WTC11 (cell line): ENCODE results near the gene COPA. TPM values are rescaled to one million over a fixed set of nuclear protein-coding genes. Genes with fewer than 3 reads are reported as not detected.

Source experiments
- ATAC-seq: fragments of 200-7000 bp; cut with Tn5 transposase; 2 replicates; pipeline ENCODE4 v1.10.0; 2021; ENCODE audit warnings: mild to moderate bottlenecking, moderate library complexity
- CTCF ChIA-PET: fragments of 300-600 bp; sonication (Branson Sonifier 250); formaldehyde crosslinking; loops from one replicate; lab custom pipeline; 2021; ENCODE audit warnings: antibody characterized with exemption; lab: Charles Lee
- POLR2A ChIA-PET: fragments of 350-600 bp; sonication (Branson Sonifier 250); formaldehyde crosslinking; loops from one replicate; lab custom pipeline; 2021; ENCODE audit warnings: antibody characterized with exemption; lab: Charles Lee
- DNase-seq: peaks from one replicate; pipeline ENCODE4 v3.0.0; 2021; ENCODE audit warnings: low spot score
- H3K27ac Mint-ChIP-seq: 2 replicates; pipeline ENCODE4 v1.8.0; 2021; ENCODE audit warnings: mixed read lengths
- H3K27me3 Mint-ChIP-seq: 2 replicates; pipeline ENCODE4 v1.8.0; 2021; ENCODE audit warnings: low read depth, mild to moderate bottlenecking, moderate library complexity, mixed read lengths
- H3K36me3 Mint-ChIP-seq: 2 replicates; pipeline ENCODE4 v1.8.0; 2021; ENCODE audit warnings: mixed read lengths
- H3K4me1 Mint-ChIP-seq: 2 replicates; pipeline ENCODE4 v1.8.0; 2022; ENCODE audit warnings: mixed read lengths
- H3K4me3 Mint-ChIP-seq: 2 replicates; pipeline ENCODE4 v1.8.0; 2021; ENCODE audit warnings: mild to moderate bottlenecking, moderate library complexity, mixed read lengths
- H3K9me3 Mint-ChIP-seq: 2 replicates; pipeline ENCODE4 v1.8.0; 2021; ENCODE audit warnings: mixed read lengths
- E2F1 ChIP-seq: sonication (generic); formaldehyde crosslinking; IDR thresholded peaks from 2 replicates; pipeline ENCODE4 v1.8.0; 2022; ENCODE audit warnings: mild to moderate bottlenecking, missing genetic modification reagents
- ETV6 ChIP-seq: sonication (generic); formaldehyde crosslinking; IDR thresholded peaks from 2 replicates; pipeline ENCODE4 v1.8.1; 2022; ENCODE audit warnings: mild to moderate bottlenecking, missing genetic modification reagents
- FOXJ3 ChIP-seq: sonication (generic); formaldehyde crosslinking; IDR thresholded peaks from 2 replicates; pipeline ENCODE4 v1.9.0; 2021; ENCODE audit warnings: missing genetic modification reagents, mild to moderate bottlenecking, borderline replicate concordance
- HMGXB4 ChIP-seq: sonication (generic); formaldehyde crosslinking; IDR thresholded peaks from 2 replicates; pipeline ENCODE4 v1.8.1; 2023; ENCODE audit warnings: mild to moderate bottlenecking, moderate library complexity, missing genetic modification reagents
- MYBL2 ChIP-seq: sonication (generic); formaldehyde crosslinking; IDR thresholded peaks from 2 replicates; pipeline ENCODE4 v1.8.1; 2023; ENCODE audit warnings: mild to moderate bottlenecking, moderate library complexity, missing genetic modification reagents
- SOX15 ChIP-seq: fragments of 250-450 bp; sonication (Bioruptor Pico); IDR thresholded peaks from 2 replicates; pipeline ENCODE4 v1.9.0; 2021; ENCODE audit warnings: mild to moderate bottlenecking
- SP1 ChIP-seq: sonication (generic); formaldehyde crosslinking; conservative IDR thresholded peaks from 2 replicates; pipeline ENCODE4 v1.8.1; 2022; ENCODE audit warnings: missing genetic modification reagents
- TEAD4 ChIP-seq: sonication (generic); formaldehyde crosslinking; IDR thresholded peaks from 2 replicates; pipeline ENCODE4 v1.8.0; 2022; ENCODE audit warnings: mild to moderate bottlenecking, missing genetic modification reagents
- ZNF121 ChIP-seq: sonication (generic); formaldehyde crosslinking; IDR thresholded peaks from 2 replicates; pipeline ENCODE4 v1.8.0; 2023; ENCODE audit warnings: missing genetic modification reagents
- ZSCAN18 ChIP-seq: fragments of 250-450 bp; sonication (Bioruptor Pico); IDR thresholded peaks from 2 replicates; pipeline ENCODE4 v2.1.2; 2022; ENCODE audit warnings: mild to moderate bottlenecking, moderate library complexity
- total RNA-seq: library from RNA; stranded (reverse); gene quantifications from 3 replicates; pipeline ENCODE4 v1.2.3, GENCODE V29; 2021
- TF ChIP-seq, protein P1 (sequence below): sonication (generic); formaldehyde crosslinking; IDR thresholded peaks from 2 replicates; pipeline ENCODE4 v1.8.1; 2023; ENCODE audit warnings: mild to moderate bottlenecking, missing genetic modification reagents
- TF ChIP-seq, protein P2 (sequence below): fragments of 250-450 bp; sonication (Bioruptor Pico); IDR thresholded peaks from 2 replicates; pipeline ENCODE4 v1.9.0; 2021; ENCODE audit warnings: mild to moderate bottlenecking
- TF ChIP-seq, protein P3 (sequence below): sonication (generic); formaldehyde crosslinking; IDR thresholded peaks from 2 replicates; pipeline ENCODE4 v1.8.0; 2022; ENCODE audit warnings: mild to moderate bottlenecking, missing genetic modification reagents
- TF ChIP-seq, protein P4 (sequence below): sonication (generic); formaldehyde crosslinking; IDR thresholded peaks from 2 replicates; pipeline ENCODE4 v1.8.1; 2022; ENCODE audit warnings: low read depth, mild to moderate bottlenecking, moderate library complexity, missing genetic modification reagents, borderline replicate concordance
- TF ChIP-seq, protein P5 (sequence below): sonication (generic); formaldehyde crosslinking; IDR thresholded peaks from 2 replicates; pipeline ENCODE4 v1.8.0; 2023; ENCODE audit warnings: missing genetic modification reagents, mild to moderate bottlenecking, borderline replicate concordance
- TF ChIP-seq, protein P6 (sequence below): sonication (generic); formaldehyde crosslinking; IDR thresholded peaks from 2 replicates; pipeline ENCODE4 v1.8.0; 2022; ENCODE audit warnings: missing genetic modification reagents
- TF ChIP-seq, protein P7 (sequence below): sonication (generic); formaldehyde crosslinking; IDR thresholded peaks from 2 replicates; pipeline ENCODE4 v1.8.1; 2022; ENCODE audit warnings: missing genetic modification reagents, borderline replicate concordance

COPA gene
- total RNA-seq, 1 experiment from 2014 or later, result 126 TPM

DNA sequence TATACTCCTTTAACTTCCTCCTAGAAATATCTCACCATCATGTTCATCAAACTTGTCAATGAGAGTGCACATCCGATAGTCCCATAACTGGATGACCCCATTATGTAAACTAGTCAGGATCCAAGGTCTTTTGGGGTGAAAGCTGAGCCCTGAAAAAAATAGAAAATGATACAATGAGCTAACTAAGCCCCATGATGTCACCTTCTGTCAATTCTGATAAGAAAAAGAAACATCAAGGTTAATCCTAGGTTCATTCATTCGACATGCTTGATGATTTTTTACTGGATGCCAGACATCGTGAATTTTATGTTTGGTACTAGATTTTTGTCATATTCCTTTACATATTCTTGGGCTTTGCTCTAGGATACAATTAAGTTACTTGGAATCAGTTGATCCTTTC lies 2.9 kb downstream of the COPA start:
- DNase-seq (no peak), ATAC-seq (no peak)
- ChIA-PET CTCF (no interaction called here), POLR2A (no interaction called here)
- TF ChIP-seq, protein P1, sequence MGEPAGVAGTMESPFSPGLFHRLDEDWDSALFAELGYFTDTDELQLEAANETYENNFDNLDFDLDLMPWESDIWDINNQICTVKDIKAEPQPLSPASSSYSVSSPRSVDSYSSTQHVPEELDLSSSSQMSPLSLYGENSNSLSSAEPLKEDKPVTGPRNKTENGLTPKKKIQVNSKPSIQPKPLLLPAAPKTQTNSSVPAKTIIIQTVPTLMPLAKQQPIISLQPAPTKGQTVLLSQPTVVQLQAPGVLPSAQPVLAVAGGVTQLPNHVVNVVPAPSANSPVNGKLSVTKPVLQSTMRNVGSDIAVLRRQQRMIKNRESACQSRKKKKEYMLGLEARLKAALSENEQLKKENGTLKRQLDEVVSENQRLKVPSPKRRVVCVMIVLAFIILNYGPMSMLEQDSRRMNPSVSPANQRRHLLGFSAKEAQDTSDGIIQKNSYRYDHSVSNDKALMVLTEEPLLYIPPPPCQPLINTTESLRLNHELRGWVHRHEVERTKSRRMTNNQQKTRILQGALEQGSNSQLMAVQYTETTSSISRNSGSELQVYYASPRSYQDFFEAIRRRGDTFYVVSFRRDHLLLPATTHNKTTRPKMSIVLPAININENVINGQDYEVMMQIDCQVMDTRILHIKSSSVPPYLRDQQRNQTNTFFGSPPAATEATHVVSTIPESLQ (CRISPR knock-in tag), result no peak
- TF ChIP-seq, protein P2, sequence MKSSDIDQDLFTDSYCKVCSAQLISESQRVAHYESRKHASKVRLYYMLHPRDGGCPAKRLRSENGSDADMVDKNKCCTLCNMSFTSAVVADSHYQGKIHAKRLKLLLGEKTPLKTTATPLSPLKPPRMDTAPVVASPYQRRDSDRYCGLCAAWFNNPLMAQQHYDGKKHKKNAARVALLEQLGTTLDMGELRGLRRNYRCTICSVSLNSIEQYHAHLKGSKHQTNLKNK (CRISPR knock-in tag), result no peak
- TF ChIP-seq, protein P3, sequence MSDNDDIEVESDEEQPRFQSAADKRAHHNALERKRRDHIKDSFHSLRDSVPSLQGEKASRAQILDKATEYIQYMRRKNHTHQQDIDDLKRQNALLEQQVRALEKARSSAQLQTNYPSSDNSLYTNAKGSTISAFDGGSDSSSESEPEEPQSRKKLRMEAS (CRISPR knock-in tag), result no peak
- TF ChIP-seq E2F1 (CRISPR knock-in tag) (no peak), TEAD4 (CRISPR knock-in tag) (no peak), SOX15 (CRISPR knock-in tag) (no peak), SP1 (no peak), MYBL2 (CRISPR knock-in tag) (no peak), HMGXB4 (CRISPR knock-in tag) (no peak), ETV6 (no peak), ZNF121 (CRISPR knock-in tag) (no peak), FOXJ3 (CRISPR knock-in tag) (no peak), ZSCAN18 (CRISPR knock-in tag) (no peak)
- TF ChIP-seq, protein P4, sequence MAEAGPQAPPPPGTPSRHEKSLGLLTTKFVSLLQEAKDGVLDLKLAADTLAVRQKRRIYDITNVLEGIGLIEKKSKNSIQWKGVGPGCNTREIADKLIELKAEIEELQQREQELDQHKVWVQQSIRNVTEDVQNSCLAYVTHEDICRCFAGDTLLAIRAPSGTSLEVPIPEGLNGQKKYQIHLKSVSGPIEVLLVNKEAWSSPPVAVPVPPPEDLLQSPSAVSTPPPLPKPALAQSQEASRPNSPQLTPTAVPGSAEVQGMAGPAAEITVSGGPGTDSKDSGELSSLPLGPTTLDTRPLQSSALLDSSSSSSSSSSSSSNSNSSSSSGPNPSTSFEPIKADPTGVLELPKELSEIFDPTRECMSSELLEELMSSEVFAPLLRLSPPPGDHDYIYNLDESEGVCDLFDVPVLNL (CRISPR knock-in tag), result no peak
- TF ChIP-seq, protein P5, sequence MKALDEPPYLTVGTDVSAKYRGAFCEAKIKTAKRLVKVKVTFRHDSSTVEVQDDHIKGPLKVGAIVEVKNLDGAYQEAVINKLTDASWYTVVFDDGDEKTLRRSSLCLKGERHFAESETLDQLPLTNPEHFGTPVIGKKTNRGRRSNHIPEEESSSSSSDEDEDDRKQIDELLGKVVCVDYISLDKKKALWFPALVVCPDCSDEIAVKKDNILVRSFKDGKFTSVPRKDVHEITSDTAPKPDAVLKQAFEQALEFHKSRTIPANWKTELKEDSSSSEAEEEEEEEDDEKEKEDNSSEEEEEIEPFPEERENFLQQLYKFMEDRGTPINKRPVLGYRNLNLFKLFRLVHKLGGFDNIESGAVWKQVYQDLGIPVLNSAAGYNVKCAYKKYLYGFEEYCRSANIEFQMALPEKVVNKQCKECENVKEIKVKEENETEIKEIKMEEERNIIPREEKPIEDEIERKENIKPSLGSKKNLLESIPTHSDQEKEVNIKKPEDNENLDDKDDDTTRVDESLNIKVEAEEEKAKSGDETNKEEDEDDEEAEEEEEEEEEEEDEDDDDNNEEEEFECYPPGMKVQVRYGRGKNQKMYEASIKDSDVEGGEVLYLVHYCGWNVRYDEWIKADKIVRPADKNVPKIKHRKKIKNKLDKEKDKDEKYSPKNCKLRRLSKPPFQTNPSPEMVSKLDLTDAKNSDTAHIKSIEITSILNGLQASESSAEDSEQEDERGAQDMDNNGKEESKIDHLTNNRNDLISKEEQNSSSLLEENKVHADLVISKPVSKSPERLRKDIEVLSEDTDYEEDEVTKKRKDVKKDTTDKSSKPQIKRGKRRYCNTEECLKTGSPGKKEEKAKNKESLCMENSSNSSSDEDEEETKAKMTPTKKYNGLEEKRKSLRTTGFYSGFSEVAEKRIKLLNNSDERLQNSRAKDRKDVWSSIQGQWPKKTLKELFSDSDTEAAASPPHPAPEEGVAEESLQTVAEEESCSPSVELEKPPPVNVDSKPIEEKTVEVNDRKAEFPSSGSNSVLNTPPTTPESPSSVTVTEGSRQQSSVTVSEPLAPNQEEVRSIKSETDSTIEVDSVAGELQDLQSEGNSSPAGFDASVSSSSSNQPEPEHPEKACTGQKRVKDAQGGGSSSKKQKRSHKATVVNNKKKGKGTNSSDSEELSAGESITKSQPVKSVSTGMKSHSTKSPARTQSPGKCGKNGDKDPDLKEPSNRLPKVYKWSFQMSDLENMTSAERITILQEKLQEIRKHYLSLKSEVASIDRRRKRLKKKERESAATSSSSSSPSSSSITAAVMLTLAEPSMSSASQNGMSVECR, result no peak
- TF ChIP-seq, protein P6, sequence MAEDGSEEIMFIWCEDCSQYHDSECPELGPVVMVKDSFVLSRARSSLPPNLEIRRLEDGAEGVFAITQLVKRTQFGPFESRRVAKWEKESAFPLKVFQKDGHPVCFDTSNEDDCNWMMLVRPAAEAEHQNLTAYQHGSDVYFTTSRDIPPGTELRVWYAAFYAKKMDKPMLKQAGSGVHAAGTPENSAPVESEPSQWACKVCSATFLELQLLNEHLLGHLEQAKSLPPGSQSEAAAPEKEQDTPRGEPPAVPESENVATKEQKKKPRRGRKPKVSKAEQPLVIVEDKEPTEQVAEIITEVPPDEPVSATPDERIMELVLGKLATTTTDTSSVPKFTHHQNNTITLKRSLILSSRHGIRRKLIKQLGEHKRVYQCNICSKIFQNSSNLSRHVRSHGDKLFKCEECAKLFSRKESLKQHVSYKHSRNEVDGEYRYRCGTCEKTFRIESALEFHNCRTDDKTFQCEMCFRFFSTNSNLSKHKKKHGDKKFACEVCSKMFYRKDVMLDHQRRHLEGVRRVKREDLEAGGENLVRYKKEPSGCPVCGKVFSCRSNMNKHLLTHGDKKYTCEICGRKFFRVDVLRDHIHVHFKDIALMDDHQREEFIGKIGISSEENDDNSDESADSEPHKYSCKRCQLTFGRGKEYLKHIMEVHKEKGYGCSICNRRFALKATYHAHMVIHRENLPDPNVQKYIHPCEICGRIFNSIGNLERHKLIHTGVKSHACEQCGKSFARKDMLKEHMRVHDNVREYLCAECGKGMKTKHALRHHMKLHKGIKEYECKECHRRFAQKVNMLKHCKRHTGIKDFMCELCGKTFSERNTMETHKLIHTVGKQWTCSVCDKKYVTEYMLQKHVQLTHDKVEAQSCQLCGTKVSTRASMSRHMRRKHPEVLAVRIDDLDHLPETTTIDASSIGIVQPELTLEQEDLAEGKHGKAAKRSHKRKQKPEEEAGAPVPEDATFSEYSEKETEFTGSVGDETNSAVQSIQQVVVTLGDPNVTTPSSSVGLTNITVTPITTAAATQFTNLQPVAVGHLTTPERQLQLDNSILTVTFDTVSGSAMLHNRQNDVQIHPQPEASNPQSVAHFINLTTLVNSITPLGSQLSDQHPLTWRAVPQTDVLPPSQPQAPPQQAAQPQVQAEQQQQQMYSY (CRISPR knock-in tag), result no peak
- TF ChIP-seq, protein P7, sequence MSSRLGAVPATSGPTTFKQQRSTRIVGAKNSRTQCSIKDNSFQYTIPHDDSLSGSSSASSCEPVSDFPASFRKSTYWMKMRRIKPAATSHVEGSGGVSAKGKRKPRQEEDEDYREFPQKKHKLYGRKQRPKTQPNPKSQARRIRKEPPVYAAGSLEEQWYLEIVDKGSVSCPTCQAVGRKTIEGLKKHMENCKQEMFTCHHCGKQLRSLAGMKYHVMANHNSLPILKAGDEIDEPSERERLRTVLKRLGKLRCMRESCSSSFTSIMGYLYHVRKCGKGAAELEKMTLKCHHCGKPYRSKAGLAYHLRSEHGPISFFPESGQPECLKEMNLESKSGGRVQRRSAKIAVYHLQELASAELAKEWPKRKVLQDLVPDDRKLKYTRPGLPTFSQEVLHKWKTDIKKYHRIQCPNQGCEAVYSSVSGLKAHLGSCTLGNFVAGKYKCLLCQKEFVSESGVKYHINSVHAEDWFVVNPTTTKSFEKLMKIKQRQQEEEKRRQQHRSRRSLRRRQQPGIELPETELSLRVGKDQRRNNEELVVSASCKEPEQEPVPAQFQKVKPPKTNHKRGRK (CRISPR knock-in tag), result no peak
- Mint-ChIP-seq H3K4me3 (no peak overlapping the region), H3K27me3 (no peaks in the 10 kb centered on the region), H3K9me3 (no peaks in the 10 kb centered on the region), H3K4me1 (peaks cover 26% of the 10 kb centered on the region), H3K27ac (no peak overlapping the region), H3K36me3 (peaks cover 42% of the 10 kb centered on the region)
